Endothelial cell of umbilical vein (primary cell): ENCODE results near the gene FABP6. TPM values are rescaled to one million over a fixed set of nuclear protein-coding genes. Genes with fewer than 3 reads are reported as not detected.

ENCODE experiments used
- BruUV-seq: library from RNA; stranded (reverse); fragments of 400-500 nt; replicated peaks from 2 replicates; lab custom pipeline; 2021; lab: Mats Ljungman, UMichigan
- CTCF ChIA-PET: fragments of 300-600, 350-600 bp; sonication (Branson Sonifier 250); formaldehyde crosslinking; loops from one replicate; lab custom pipeline; 2021; ENCODE audit warnings: antibody characterized with exemption, inconsistent platforms; lab: Charles Lee
- POLR2A ChIA-PET: fragments of 300-600, 350-600 bp; sonication (Branson Sonifier 250); formaldehyde crosslinking; loops from one replicate; lab custom pipeline; 2021; ENCODE audit warnings: antibody characterized with exemption, inconsistent platforms; lab: Charles Lee
- DNase-seq: peaks from one replicate; pipeline ENCODE4 v3.0.0-alpha.2; 2011; ENCODE audit warnings: low read depth, low spot score
- FAIRE-seq: peaks from 2 replicates; lab custom pipeline; 2011; peaks lifted over from hg19 to GRCh38; lab: Jason Lieb, UNC
- H2AFZ ChIP-seq: 2 replicates; pipeline ENCODE4 v1.6.0; 2012; ENCODE audit warnings: low read depth, low read length, control low read depth, inconsistent platforms
- H3K27ac ChIP-seq: 2 replicates; pipeline ENCODE4 v1.5.1; 2011; ENCODE audit warnings: low read depth, mild to moderate bottlenecking, control low read depth, low read length, moderate library complexity; ENCODE audit not compliant: insufficient read depth
- H3K27me3 ChIP-seq, 2 experiments: 2 replicates each; pipeline versions ENCODE4 v1.6.0 to v1.6.1; 2011; ENCODE audit warnings: low read length in 2 of 2, mixed read lengths in 1 of 2; ENCODE audit not compliant: control insufficient read depth in 2 of 2, insufficient read depth in 2 of 2
- H3K36me3 ChIP-seq, 2 experiments: 2 replicates in 1 of 2; 3 replicates in 1 of 2; pipeline ENCODE4 v1.5.1; 2011; ENCODE audit warnings: low read length in 2 of 2, mild to moderate bottlenecking in 1 of 2, moderate library complexity in 1 of 2; ENCODE audit not compliant: control insufficient read depth in 2 of 2, insufficient read depth in 2 of 2; ENCODE audit errors: extremely low read depth in 1 of 2
- H3K4me1 ChIP-seq: 3 replicates; pipeline ENCODE4 v1.5.1; 2011; ENCODE audit warnings: mild to moderate bottlenecking, low read length; ENCODE audit not compliant: control insufficient read depth, insufficient read depth; ENCODE audit errors: extremely low read depth
- H3K4me2 ChIP-seq: 2 replicates; pipeline ENCODE4 v1.6.1; 2011; ENCODE audit warnings: low read length, control low read depth, mixed read lengths; ENCODE audit not compliant: insufficient read depth
- H3K4me3 ChIP-seq, 3 experiments: fragments of 200-600 bp in 1 of 3; sonication (generic), shearing (Covaris generic) in 1 of 3; replicated peaks in 1 of 3; 2 replicates each; pipeline ENCODE4 v1.5.1; 2011 to 2016; ENCODE audit warnings: control low read depth in 3 of 3, low read length in 3 of 3, mild to moderate bottlenecking in 2 of 3, inconsistent platforms in 1 of 3, low read depth in 1 of 3, moderate library complexity in 1 of 3; ENCODE audit not compliant: insufficient read depth in 1 of 3
- H3K79me2 ChIP-seq: 2 replicates; pipeline ENCODE4 v1.6.0; 2012; ENCODE audit warnings: low read length, inconsistent platforms; ENCODE audit not compliant: control insufficient read depth, insufficient read depth
- H3K9ac ChIP-seq: replicated peaks from 2 replicates; pipeline ENCODE3; 2011; ENCODE audit warnings: low read length, control low read depth; ENCODE audit not compliant: insufficient read depth; ENCODE audit errors: extremely low read depth
- H3K9me1 ChIP-seq: replicated peaks from 3 replicates; pipeline ENCODE4 v1.6.0; 2011; ENCODE audit warnings: mild to moderate bottlenecking, low read length; ENCODE audit not compliant: control insufficient read depth, insufficient read depth; ENCODE audit errors: extremely low read depth
- H3K9me3 ChIP-seq: replicated peaks from 2 replicates; pipeline ENCODE4 v1.5.1; 2012; ENCODE audit warnings: low read length, inconsistent platforms; ENCODE audit not compliant: control insufficient read depth, insufficient read depth
- H4K20me1 ChIP-seq: replicated peaks from 2 replicates; pipeline ENCODE3; 2011; ENCODE audit warnings: mild to moderate bottlenecking, low read length; ENCODE audit not compliant: control insufficient read depth, insufficient read depth; ENCODE audit errors: extremely low read depth
- EZH2 ChIP-seq: IDR thresholded peaks from 2 replicates; pipeline ENCODE4 v1.6.1; 2012; ENCODE audit warnings: borderline replicate concordance, low read depth, mild to moderate bottlenecking, moderate library complexity, low read length, inconsistent platforms; ENCODE audit not compliant: severe bottlenecking
- FOS ChIP-seq: IDR thresholded peaks from 2 replicates; pipeline ENCODE4 v1.6.1; 2011; ENCODE audit warnings: mild to moderate bottlenecking, low read length, moderate library complexity, borderline replicate concordance; ENCODE audit not compliant: insufficient read depth
- GATA2 ChIP-seq: IDR thresholded peaks from 2 replicates; pipeline ENCODE4 v1.7.0; 2011; ENCODE audit warnings: low read depth, mild to moderate bottlenecking, moderate library complexity, mixed read lengths, low read length; ENCODE audit not compliant: insufficient read length, insufficient read depth
- JUN ChIP-seq: IDR thresholded peaks from 2 replicates; pipeline ENCODE4 v1.6.1; 2011; ENCODE audit warnings: borderline replicate concordance, low read depth; ENCODE audit not compliant: insufficient read length, insufficient read depth
- MAX ChIP-seq: IDR thresholded peaks from 2 replicates; pipeline ENCODE4 v1.6.1; 2011; ENCODE audit not compliant: insufficient read depth, insufficient read length
- MYC ChIP-seq: IDR thresholded peaks from one replicate; pipeline ENCODE4 v1.6.1; 2011; ENCODE audit warnings: mild to moderate bottlenecking, low read depth, low read length
- POLR2A ChIP-seq: IDR thresholded peaks from 2 replicates; pipeline ENCODE4 v1.6.1; 2012; ENCODE audit warnings: low read depth, mild to moderate bottlenecking, control low read depth, low read length
- POLR2AphosphoS5 ChIP-seq: IDR thresholded peaks from 2 replicates; pipeline ENCODE4 v1.6.1; 2012; ENCODE audit warnings: low read depth, mild to moderate bottlenecking, control low read depth, low read length, moderate library complexity; ENCODE audit not compliant: insufficient read depth
- dilution Hi-C: fragments of 300-500 bp; cut with MboI; formaldehyde crosslinking; loops from one replicate; pipeline ENCODE4 v1.15.0; 2019; ENCODE audit warnings: low sequenced_read_pairs; ENCODE audit not compliant: extremely low pct_ligation_motif_present
- intact Hi-C: fragments of 100-400 bp; cut with micrococcal nuclease; formaldehyde crosslinking; loops from one replicate; pipeline ENCODE4 v1.10.0; 2022
- polyA plus RNA-seq, 4 experiments: library from polyadenylated mRNA; depleted of rRNA in 3 of 4; stranded (reverse) in 3 of 4; unstranded in 1 of 4; fragments of >200 nt; gene quantifications; 2 replicates each; pipeline versions ENCODE4 v1.2.1 to v1.2.3, GENCODE V29; 2011 to 2012; ENCODE audit warnings: missing spikeins in 1 of 4
- total RNA-seq: library from RNA; stranded (reverse); gene quantifications from 2 replicates; pipeline ENCODE4 v1.2.3, GENCODE V29; 2021
- TF ChIP-seq, protein P1 (sequence below), 2 donors: IDR thresholded peaks; 1 replicate in 1 of 2; 2 replicates in 1 of 2; pipeline ENCODE4 v1.5.1; 2011; ENCODE audit warnings: low read length in 2 of 2, mild to moderate bottlenecking in 2 of 2, moderate library complexity in 2 of 2, control low read depth in 1 of 2, inconsistent platforms in 1 of 2, low read depth in 1 of 2; ENCODE audit not compliant: insufficient read depth in 1 of 2; ENCODE audit errors: extremely low read depth in 1 of 2

Gene FABP6
- total and polyA plus RNA-seq, 2 donors (not counting 3 experiments of a cell fraction or from before 2014, with no cell fraction given) = not detected

GRCh38 chr5:160240350-160240749, 11.0 kb downstream of the FABP6 start:
- Histone ChIP-seq H3K27ac (no peak overlapping the region), H3K9me1 (no peaks in the 10 kb centered on the region), H3K4me3 (no peak overlapping the region), H3K9ac (no peak overlapping the region), H2AFZ (no peak overlapping the region), H3K27me3 (no peaks in the 10 kb centered on the region), H3K36me3 (no peaks in the 10 kb centered on the region), H3K4me2 (no peak overlapping the region), H4K20me1 (no peaks in the 10 kb centered on the region), H3K79me2 (no peaks in the 10 kb centered on the region), H3K4me1 (no peaks in the 10 kb centered on the region), H3K9me3 (no peaks in the 10 kb centered on the region)
- intact Hi-C loops (no loop called here), dilution Hi-C loops (no loop called here)
- ChIA-PET POLR2A (interaction anchor here (0.7 kb wide), 1 partner anchor 210 kb away, joined by 4 read pairs; no protein-coding TSS in a partner anchor), CTCF (interaction anchor here (0.8 to 7.5 kb wide), 3 partner anchors 12 to 218 kb away, joined by 3 to 87 read pairs (median 33); no protein-coding TSS in a partner anchor)
- FAIRE-seq = no peak
- TF ChIP-seq, protein P1, sequence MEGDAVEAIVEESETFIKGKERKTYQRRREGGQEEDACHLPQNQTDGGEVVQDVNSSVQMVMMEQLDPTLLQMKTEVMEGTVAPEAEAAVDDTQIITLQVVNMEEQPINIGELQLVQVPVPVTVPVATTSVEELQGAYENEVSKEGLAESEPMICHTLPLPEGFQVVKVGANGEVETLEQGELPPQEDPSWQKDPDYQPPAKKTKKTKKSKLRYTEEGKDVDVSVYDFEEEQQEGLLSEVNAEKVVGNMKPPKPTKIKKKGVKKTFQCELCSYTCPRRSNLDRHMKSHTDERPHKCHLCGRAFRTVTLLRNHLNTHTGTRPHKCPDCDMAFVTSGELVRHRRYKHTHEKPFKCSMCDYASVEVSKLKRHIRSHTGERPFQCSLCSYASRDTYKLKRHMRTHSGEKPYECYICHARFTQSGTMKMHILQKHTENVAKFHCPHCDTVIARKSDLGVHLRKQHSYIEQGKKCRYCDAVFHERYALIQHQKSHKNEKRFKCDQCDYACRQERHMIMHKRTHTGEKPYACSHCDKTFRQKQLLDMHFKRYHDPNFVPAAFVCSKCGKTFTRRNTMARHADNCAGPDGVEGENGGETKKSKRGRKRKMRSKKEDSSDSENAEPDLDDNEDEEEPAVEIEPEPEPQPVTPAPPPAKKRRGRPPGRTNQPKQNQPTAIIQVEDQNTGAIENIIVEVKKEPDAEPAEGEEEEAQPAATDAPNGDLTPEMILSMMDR (IDR thresholded peaks at IDR 0.05; ENCODE audit: extremely low read depth in 1 of 2, insufficient read depth in 1 of 2, low read depth in 1 of 2, low read length in 2 of 2) = no peak
- TF ChIP-seq EZH2 = no peak
- BruUV-seq = no TSS peak
- DNase-seq = no peak

DNA sequence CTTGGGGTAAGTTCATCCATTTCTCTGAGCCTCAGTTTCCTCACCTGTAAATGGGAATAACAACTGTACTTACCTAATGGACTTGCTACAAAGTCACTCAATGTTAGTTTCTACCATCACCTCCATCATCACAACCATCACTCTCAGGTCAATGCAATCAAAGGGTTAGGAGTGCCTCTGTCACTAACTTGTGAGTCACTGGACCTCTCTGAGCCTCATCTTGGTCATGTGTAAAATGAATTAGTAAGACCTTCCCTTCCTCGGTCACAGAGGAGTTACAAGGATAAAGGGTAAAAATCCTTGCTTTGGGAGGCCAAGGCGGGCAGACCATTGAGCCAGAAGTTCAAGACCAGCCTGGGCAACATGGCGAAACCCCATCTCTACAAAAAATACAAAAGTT, 12.8 kb downstream of the FABP6 start:
- H3K36me3 ChIP-seq = no peaks in the 10 kb centered on the region
- no peaks in the 10 kb centered on the region for H3K4me1 ChIP-seq
- intact Hi-C loops = no loop called here
- no peaks in the 10 kb centered on the region for H3K79me2 ChIP-seq
- POLR2A ChIA-PET = interaction anchor here (0.6 kb wide), 1 partner anchor 173 kb away, joined by 4 read pairs; no protein-coding TSS in a partner anchor
- no peak overlapping the region for H2AFZ ChIP-seq
- H3K4me2 ChIP-seq = no peak overlapping the region
- no peaks in the 10 kb centered on the region for H3K9me3 ChIP-seq
- no peak overlapping the region for H3K27ac ChIP-seq
- BruUV-seq = no TSS peak
- no peaks in the 10 kb centered on the region for H4K20me1 ChIP-seq
- H3K9ac ChIP-seq = no peak overlapping the region
- TF ChIP-seq POLR2AphosphoS5 = no peak
- TF ChIP-seq MAX = no peak
- TF ChIP-seq EZH2 = no peak
- no peak for TF ChIP-seq JUN
- no peak for TF ChIP-seq FOS
- TF ChIP-seq, protein P1 (IDR thresholded peaks at IDR 0.05; ENCODE audit: extremely low read depth in 1 of 2, insufficient read depth in 1 of 2, low read depth in 1 of 2, low read length in 2 of 2) = no peak
- no peak for TF ChIP-seq POLR2A
- TF ChIP-seq MYC = no peak
- TF ChIP-seq GATA2 = no peak
- H3K4me3 ChIP-seq = no peak overlapping the region
- FAIRE-seq (no peak), DNase-seq (no peak)
- H3K27me3 ChIP-seq = no peaks in the 10 kb centered on the region
- CTCF ChIA-PET = interaction anchor here (0.6 to 7.5 kb wide), 11 partner anchors 10 to 220 kb away, joined by 3 to 87 read pairs (median 4); partner anchors contain the start of gene SLU7
- H3K9me1 ChIP-seq = no peaks in the 10 kb centered on the region
- dilution Hi-C loops = no loop called here
